ENCODE measurements around the gene PLA2G6.
"Not testable (repeated sequence)": the region's sequence is repeated elsewhere in the genome, so short reads cannot be mapped to it uniquely, and the experiment has no call there.

The PLA2G6 gene

DNA sequence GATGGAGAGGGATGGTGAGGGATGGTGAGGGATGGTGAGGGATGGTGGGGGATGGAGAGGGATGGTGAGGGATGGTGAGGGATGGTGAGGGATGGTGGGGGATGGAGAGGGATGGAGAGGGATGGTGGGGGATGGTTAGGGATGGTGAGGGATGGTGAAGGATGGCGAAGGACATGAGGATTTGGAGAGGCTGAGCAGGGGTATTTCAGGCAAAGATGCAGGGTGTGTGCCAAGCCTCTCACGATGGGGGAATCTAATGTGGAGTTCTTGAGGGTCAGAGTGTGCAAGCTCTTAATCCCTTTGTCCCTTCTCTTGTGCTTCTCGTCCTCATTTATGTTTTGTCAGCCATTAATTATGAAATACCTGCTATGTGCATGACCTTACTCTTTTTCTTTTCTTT is 7.5 kb upstream of the PLA2G6 start:
- TF ChIP-seq, protein P1, sequence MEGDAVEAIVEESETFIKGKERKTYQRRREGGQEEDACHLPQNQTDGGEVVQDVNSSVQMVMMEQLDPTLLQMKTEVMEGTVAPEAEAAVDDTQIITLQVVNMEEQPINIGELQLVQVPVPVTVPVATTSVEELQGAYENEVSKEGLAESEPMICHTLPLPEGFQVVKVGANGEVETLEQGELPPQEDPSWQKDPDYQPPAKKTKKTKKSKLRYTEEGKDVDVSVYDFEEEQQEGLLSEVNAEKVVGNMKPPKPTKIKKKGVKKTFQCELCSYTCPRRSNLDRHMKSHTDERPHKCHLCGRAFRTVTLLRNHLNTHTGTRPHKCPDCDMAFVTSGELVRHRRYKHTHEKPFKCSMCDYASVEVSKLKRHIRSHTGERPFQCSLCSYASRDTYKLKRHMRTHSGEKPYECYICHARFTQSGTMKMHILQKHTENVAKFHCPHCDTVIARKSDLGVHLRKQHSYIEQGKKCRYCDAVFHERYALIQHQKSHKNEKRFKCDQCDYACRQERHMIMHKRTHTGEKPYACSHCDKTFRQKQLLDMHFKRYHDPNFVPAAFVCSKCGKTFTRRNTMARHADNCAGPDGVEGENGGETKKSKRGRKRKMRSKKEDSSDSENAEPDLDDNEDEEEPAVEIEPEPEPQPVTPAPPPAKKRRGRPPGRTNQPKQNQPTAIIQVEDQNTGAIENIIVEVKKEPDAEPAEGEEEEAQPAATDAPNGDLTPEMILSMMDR (IDR thresholded peaks at IDR 0.05; ENCODE audit: insufficient read depth, low read depth, low read length, missing control alignments) = no peak
- DNase-seq (ENCODE audit: low read depth) = no peak
- no peak overlapping the region for H3K4me3 ChIP-seq (ENCODE audit: low read length)

DNA sequence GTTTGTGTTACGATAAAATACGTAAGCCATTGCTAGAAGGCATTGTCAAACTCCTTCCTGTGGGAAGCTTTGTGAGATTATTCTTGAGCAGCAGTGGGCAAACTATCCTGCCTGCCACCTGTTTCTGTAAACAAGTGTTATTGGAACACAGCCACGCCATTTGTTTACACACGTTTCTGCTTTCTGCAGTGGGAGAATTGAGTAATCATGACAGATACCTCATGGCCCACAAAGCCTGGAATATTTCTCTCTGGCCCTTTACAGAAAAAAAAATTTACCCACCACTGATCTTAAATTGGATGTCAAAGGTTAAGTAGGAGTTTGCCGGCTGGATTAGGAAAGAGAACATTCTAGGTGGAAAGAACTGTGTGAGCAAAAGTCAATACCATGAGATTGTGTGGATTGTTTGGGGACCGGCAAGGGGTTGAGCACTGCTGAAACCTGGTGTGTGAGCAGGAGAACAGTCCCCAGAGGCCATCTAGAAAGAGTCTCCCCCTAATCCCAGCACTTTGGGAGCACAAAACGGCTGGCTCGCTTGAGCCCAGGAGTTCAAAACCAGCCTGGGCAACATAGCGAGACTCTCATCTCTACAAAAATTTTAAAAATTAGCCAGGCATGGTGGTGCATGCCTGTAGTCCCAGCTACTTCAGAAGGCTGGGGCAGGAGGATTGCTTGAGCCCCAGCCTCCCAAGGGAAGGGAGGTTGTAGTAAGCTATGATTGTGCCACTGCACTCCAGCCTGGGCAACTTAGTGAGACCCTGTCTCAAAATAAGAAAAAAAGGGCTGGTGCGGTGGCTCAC is 6.0 kb upstream of the PLA2G6 start:
- TF ChIP-seq, protein P1 (IDR thresholded peaks at IDR 0.05; ENCODE audit: insufficient read depth, low read depth, low read length, missing control alignments) = no peak
- H3K4me3 ChIP-seq (ENCODE audit: low read length) = no peak overlapping the region
- DNase-seq (ENCODE audit: low read depth) = peak; percentile 73

DNA sequence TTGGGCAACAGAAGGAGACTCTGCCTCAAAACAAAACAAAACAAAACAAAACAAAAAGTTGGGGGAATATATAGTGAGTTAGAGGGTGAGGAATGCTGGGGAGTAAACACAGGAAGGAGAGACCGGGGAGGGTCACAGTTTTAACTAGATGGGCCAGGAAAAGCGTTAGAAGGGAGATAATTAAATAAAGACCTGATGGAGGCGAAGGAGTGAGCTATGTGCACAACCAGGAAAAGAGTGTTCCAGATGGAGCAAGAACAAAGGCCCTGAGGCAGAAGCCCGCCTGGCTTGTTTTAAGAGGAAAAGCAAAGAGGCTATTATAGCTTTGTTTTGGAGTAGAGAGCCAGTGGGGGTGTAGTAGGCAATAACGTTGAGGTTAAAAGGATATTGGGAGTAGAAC is 4.8 kb upstream of the PLA2G6 start:
- TF ChIP-seq, protein P1 (IDR thresholded peaks at IDR 0.05; ENCODE audit: insufficient read depth, low read depth, low read length, missing control alignments) = no peak
- no peak overlapping the region for H3K4me3 ChIP-seq (ENCODE audit: low read length)
- no peak for DNase-seq (ENCODE audit: low read depth)

DNA sequence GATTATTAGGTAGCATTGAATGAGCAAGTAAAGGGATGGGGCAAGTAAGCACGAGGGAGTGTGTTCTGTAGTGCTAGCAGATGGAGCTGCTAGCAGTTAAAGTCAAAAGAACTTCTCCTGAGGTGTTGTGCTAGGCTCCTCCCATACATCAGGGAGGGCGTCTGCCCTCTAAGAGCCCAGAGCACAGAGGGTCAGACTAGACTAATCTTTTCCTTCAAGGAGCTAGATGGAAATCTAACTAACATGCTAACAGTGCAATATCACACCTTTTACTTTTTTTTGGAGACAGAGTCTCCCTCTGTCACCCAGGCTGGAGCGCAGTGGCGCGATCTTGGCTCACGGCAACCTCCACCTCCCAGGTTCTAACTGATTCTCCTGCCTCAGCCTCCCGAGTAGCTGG is 3.2 kb upstream of the PLA2G6 start:
- TF ChIP-seq, protein P1 (IDR thresholded peaks at IDR 0.05; ENCODE audit: insufficient read depth, low read depth, low read length, missing control alignments) = no peak
- no peak overlapping the region for H3K4me3 ChIP-seq (ENCODE audit: low read length)
- no peak for DNase-seq (ENCODE audit: low read depth)

DNA sequence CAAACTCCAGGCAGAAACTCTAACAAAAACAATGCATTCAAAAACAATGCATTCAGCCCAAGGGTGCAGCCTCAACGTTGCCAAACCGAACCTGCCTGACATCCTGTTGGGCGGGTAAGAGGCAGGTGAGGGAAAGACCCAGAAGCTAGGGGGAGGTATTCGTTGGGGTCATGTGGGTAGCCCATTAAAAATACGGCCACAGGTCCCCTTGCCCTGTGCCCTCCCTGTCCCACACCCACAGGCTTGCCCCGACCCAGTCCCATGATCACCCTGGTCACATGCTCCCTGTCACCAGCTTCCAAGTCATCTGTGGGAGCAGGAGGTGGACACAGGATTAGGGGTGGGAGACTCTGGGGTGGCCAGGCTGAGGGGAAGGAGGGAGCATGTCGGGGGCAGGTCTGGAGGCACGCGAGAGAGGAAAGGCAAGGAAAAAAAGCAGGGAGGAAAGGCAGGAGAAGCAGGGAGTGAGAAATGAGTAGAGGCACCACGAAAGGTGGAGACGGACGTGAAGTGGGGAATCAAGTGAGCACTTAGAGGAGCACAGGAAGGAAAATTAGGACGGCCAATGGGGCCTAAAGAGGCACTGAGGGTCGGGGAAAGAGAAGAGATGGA is 683 bp downstream of the PLA2G6 start:
- H3K4me3 ChIP-seq (ENCODE audit: low read length) = peak overlapping the region; percentile 71
- peak; percentile 91 for DNase-seq (ENCODE audit: low read depth)
- TF ChIP-seq, protein P1 (IDR thresholded peaks at IDR 0.05; ENCODE audit: insufficient read depth, low read depth, low read length, missing control alignments) = no peak

DNA sequence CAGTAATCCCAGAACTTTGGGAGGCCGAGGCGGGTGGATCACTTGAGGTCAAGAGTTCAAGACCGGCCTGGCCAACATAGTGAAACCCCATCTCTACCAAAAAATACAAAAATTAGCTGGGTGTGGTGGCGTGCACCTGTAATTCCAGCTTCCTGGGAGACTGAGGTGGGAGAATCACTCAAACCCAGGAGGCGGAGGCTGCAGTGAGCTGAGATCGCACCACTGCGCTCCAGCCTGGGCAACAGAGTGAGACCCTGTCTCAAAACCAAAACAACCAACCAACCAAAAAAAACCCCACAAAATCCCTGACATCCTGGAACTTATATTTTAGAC is 3.1 kb downstream of the PLA2G6 start:
- DNase-seq (ENCODE audit: low read depth); H3K4me3 ChIP-seq (ENCODE audit: low read length): not testable (repeated sequence)

DNA sequence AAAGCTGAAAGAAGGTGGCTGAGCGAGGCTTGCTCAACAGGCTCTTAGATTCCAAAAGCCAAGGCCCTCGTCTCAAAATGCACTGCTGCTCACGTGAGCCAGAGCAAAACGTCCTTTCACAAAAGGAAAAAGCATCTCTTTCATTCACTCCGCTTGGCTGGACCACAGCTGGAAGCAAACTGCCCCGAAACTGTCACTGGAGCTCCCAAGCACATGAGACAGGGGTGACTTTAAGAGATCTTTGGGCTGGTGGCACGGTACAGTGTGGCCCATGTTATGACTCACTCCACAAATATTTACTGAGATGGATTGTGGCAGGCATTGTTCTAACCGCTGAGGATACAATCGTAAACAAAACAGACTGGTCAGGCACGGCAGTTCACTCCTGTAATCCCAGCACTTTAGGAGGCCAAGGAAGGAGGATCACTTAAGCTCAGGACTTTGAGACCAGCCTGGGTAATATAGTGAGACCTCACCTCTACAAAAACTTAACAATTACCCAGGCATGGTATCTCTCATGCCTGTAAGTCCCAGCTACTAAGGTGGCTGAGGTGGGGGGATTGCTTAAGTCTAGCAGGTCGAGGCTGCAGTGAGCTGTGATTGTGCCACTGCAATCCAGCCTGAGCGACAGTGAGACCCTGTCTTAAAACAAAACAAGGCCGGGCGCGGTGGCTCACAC is 3.6 kb downstream of the PLA2G6 start:
- DNase-seq (ENCODE audit: low read depth) = peak; percentile 79
- H3K4me3 ChIP-seq (ENCODE audit: low read length) = no peak overlapping the region
- TF ChIP-seq, protein P1 (IDR thresholded peaks at IDR 0.05; ENCODE audit: insufficient read depth, low read depth, low read length, missing control alignments) = no peak

DNA sequence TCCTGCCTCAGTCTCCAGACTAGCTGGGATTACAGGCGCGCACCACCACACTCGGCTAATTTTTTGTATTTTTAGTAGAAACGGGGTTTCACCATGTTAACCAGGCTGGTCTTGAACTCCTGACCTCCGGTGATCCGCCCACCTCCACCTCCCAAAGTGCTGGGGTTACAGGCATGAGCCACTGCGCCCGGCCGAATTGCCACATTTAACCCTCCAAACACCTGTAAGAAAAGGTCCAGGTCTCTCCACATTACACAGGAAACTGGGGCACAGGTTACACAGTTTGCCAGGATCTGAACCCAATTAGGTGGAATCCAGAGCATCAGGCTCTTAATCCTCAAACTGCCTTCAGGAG is 4.1 kb downstream of the PLA2G6 start:
- not testable (repeated sequence) for H3K4me3 ChIP-seq (ENCODE audit: low read length); DNase-seq (ENCODE audit: low read depth)

Data from epithelial cell of esophagus (primary cell).